Activated CD4-positive, alpha-beta memory T cell treated with anti-CD3 and anti-CD28 coated beads for 36 hours (primary cell): ENCODE measurements around the gene TAS2R50. TPM values are rescaled to one million over a fixed set of nuclear protein-coding genes. Genes with fewer than 3 reads are reported as not detected.
"Not testable (repeated sequence)": the region's sequence is repeated elsewhere in the genome, so short reads cannot be mapped to it uniquely, and the experiment has no call there.

Source experiments
- CTCF ChIA-PET: fragments of 350-600 bp; sonication (Branson Sonifier 250); formaldehyde crosslinking; loops from one replicate; lab custom pipeline; 2021; ENCODE audit warnings: antibody characterized with exemption, inconsistent platforms; lab: Charles Lee
- POLR2A ChIA-PET: fragments of 350-600 bp; sonication (Branson Sonifier 250); formaldehyde crosslinking; loops from one replicate; lab custom pipeline; 2021; ENCODE audit warnings: antibody characterized with exemption; lab: Charles Lee
- DNase-seq: peaks from one replicate; pipeline ENCODE4 v3.0.0-alpha.2; 2020
- H3K27ac Mint-ChIP-seq: one replicate; pipeline ENCODE4 v1.8.0; 2021; ENCODE audit warnings: mixed read lengths
- H3K27me3 Mint-ChIP-seq: one replicate; pipeline ENCODE4 v1.8.0; 2021; ENCODE audit warnings: mixed read lengths
- H3K36me3 Mint-ChIP-seq: one replicate; pipeline ENCODE4 v1.8.0; 2021; ENCODE audit warnings: mixed read lengths
- H3K4me1 Mint-ChIP-seq: one replicate; pipeline ENCODE4 v1.8.0; 2021; ENCODE audit warnings: low read depth, mixed read lengths
- H3K4me3 Mint-ChIP-seq: one replicate; pipeline ENCODE4 v1.8.0; 2021; ENCODE audit warnings: mild to moderate bottlenecking, mixed read lengths
- H3K9me3 Mint-ChIP-seq: one replicate; pipeline ENCODE4 v1.8.0; 2021; ENCODE audit warnings: mixed read lengths
- intact Hi-C: fragments of 100-400 bp; cut with micrococcal nuclease; formaldehyde crosslinking; loops from one replicate; pipeline ENCODE4 v1.15.1; 2023
- total RNA-seq, 2 experiments: library from RNA; stranded (reverse); gene quantifications; one replicate each; pipeline ENCODE4 v1.2.3, GENCODE V29; 2021

The TAS2R50 gene
- total RNA-seq: not detected

- no peak for DNase-seq
- H3K9me3 Mint-ChIP-seq: peaks cover 10% of the 10 kb centered on the region
- H3K27ac Mint-ChIP-seq: no peak within 1 kb of the TSS
- ChIA-PET POLR2A (no interaction called here), CTCF (interaction anchor here (0.6 kb wide), 1 partner anchor 137 kb away, joined by 3 read pairs; no protein-coding TSS in a partner anchor)
- no peak within 1 kb of the TSS for H3K4me3 Mint-ChIP-seq
- peaks cover 2% of the 10 kb centered on the region for H3K27me3 Mint-ChIP-seq
- H3K36me3 Mint-ChIP-seq: peaks cover 11% of the 10 kb centered on the region
- peaks cover 21% of the 10 kb centered on the region for H3K4me1 Mint-ChIP-seq
- intact Hi-C loops: no loop called here
Observed at GRCh38 chr12:10986812-10987211, at the start of gene TAS2R50. TSS of gene TAS2R50 (minus strand) at chr12:10986912. CDS start at chr12:10986860, 52 bp downstream.

GRCh38 chr12:11033959-11034358 lies 47.2 kb upstream of the TAS2R50 start:
- DNase-seq, CTCF ChIA-PET, POLR2A ChIA-PET, H3K9me3 Mint-ChIP-seq, H3K27ac Mint-ChIP-seq, intact Hi-C loops, H3K4me3 Mint-ChIP-seq, H3K27me3 Mint-ChIP-seq, H3K4me1 Mint-ChIP-seq: not testable (repeated sequence)
- peaks cover 21% of the 10 kb centered on the region for H3K36me3 Mint-ChIP-seq

- Mint-ChIP-seq H3K4me3 (no peak within 1 kb of the TSS), H3K36me3 (peaks cover 21% of the 10 kb centered on the region), H3K27me3 (no peaks in the 10 kb centered on the region), H3K27ac (no peak within 1 kb of the TSS), H3K4me1 (no peaks in the 10 kb centered on the region), H3K9me3 (no peaks in the 10 kb centered on the region)
- intact Hi-C loops: no loop called here
- DNase-seq: no peak
- POLR2A ChIA-PET: no interaction called here
- CTCF ChIA-PET: no interaction called here
Observed at GRCh38 chr12:11031307-11031706, 44.6 kb upstream of the TAS2R50 start, which contains the start of gene TAS2R31. TSS of gene TAS2R31 (minus strand) at chr12:11031407. CDS start at chr12:11031335, 72 bp downstream.

- Mint-ChIP-seq H3K9me3 (peaks cover 10% of the 10 kb centered on the region), H3K4me1 (peaks cover 2% of the 10 kb centered on the region), H3K27ac (no peak overlapping the region), H3K36me3 (peaks cover 25% of the 10 kb centered on the region), H3K4me3 (no peak overlapping the region), H3K27me3 (no peaks in the 10 kb centered on the region)
- no peak for DNase-seq
- ChIA-PET CTCF (no interaction called here), POLR2A (no interaction called here)
- intact Hi-C loops: no loop called here
Observed at GRCh38 chr12:11026118-11026517, 39.4 kb upstream of the TAS2R50 start.

- CTCF ChIA-PET: no interaction called here
- H3K36me3 Mint-ChIP-seq: peaks cover 16% of the 10 kb centered on the region
- H3K4me1 Mint-ChIP-seq: peaks cover 2% of the 10 kb centered on the region
- peaks cover 10% of the 10 kb centered on the region for H3K9me3 Mint-ChIP-seq
- POLR2A ChIA-PET: no interaction called here
- no peaks in the 10 kb centered on the region for H3K27me3 Mint-ChIP-seq
- intact Hi-C loops: no loop called here
- H3K27ac Mint-ChIP-seq: no peak overlapping the region
- DNase-seq: no peak
- no peak overlapping the region for H3K4me3 Mint-ChIP-seq
Observed at GRCh38 chr12:11023387-11023786, 36.7 kb upstream of the TAS2R50 start.

GRCh38 chr12:11022520-11022919 lies 35.8 kb upstream of the TAS2R50 start, which contains the start of gene TAS2R19:
TSS of gene TAS2R19 (minus strand) at chr12:11022620. CDS start at chr12:11022571, 49 bp downstream.
- Mint-ChIP-seq H3K9me3 (peaks cover 10% of the 10 kb centered on the region), H3K36me3 (peaks cover 17% of the 10 kb centered on the region), H3K4me1 (peaks cover 2% of the 10 kb centered on the region), H3K27ac (no peak within 1 kb of the TSS), H3K4me3 (no peak within 1 kb of the TSS), H3K27me3 (no peaks in the 10 kb centered on the region)
- intact Hi-C loops: no loop called here
- no peak for DNase-seq
- CTCF ChIA-PET: no interaction called here
- POLR2A ChIA-PET: no interaction called here

GRCh38 chr12:11016937-11017336 lies 30.2 kb upstream of the TAS2R50 start:
- ChIA-PET CTCF (no interaction called here), POLR2A (no interaction called here)
- H3K4me3 Mint-ChIP-seq: no peak overlapping the region
- DNase-seq: no peak
- H3K27me3 Mint-ChIP-seq: no peaks in the 10 kb centered on the region
- intact Hi-C loops: no loop called here
- H3K9me3 Mint-ChIP-seq: no peaks in the 10 kb centered on the region
- no peak overlapping the region for H3K27ac Mint-ChIP-seq
- peaks cover 8% of the 10 kb centered on the region for H3K36me3 Mint-ChIP-seq
- peaks cover 2% of the 10 kb centered on the region for H3K4me1 Mint-ChIP-seq

GRCh38 chr12:11015775-11016430 lies 29.2 kb upstream of the TAS2R50 start:
- intact Hi-C loops: loop anchor here (2.0 kb wide), 1 partner anchor 53 kb away; no protein-coding TSS in a partner anchor
- peaks cover 6% of the 10 kb centered on the region for H3K36me3 Mint-ChIP-seq
- H3K27ac Mint-ChIP-seq: no peak overlapping the region
- no peaks in the 10 kb centered on the region for H3K4me1 Mint-ChIP-seq
- ChIA-PET POLR2A (no interaction called here), CTCF (no interaction called here)
- H3K4me3 Mint-ChIP-seq: no peak overlapping the region
- no peak for DNase-seq
- no peaks in the 10 kb centered on the region for H3K27me3 Mint-ChIP-seq
- no peaks in the 10 kb centered on the region for H3K9me3 Mint-ChIP-seq

GRCh38 chr12:11014234-11014633 lies 27.5 kb upstream of the TAS2R50 start:
- POLR2A ChIA-PET: no interaction called here
- DNase-seq: no peak
- peaks cover 8% of the 10 kb centered on the region for H3K36me3 Mint-ChIP-seq
- H3K4me1 Mint-ChIP-seq: no peaks in the 10 kb centered on the region
- CTCF ChIA-PET: no interaction called here
- H3K27me3 Mint-ChIP-seq: no peaks in the 10 kb centered on the region
- no peaks in the 10 kb centered on the region for H3K9me3 Mint-ChIP-seq
- no peak overlapping the region for H3K27ac Mint-ChIP-seq
- no peak overlapping the region for H3K4me3 Mint-ChIP-seq
- intact Hi-C loops: loop anchor here (2.0 kb wide), 1 partner anchor 55 kb away; no protein-coding TSS in a partner anchor

- intact Hi-C loops: no loop called here
- Mint-ChIP-seq H3K4me1 (no peaks in the 10 kb centered on the region), H3K36me3 (peaks cover 5% of the 10 kb centered on the region), H3K4me3 (no peak overlapping the region), H3K27me3 (no peaks in the 10 kb centered on the region), H3K27ac (no peak overlapping the region), H3K9me3 (no peaks in the 10 kb centered on the region)
- POLR2A ChIA-PET: no interaction called here
- DNase-seq: no peak
- CTCF ChIA-PET: no interaction called here
Observed at GRCh38 chr12:11007608-11008007, 20.9 kb upstream of the TAS2R50 start.

GRCh38 chr12:10998204-10998603 lies 11.5 kb upstream of the TAS2R50 start, which contains the start of gene TAS2R20:
TSS of gene TAS2R20 (minus strand) at chr12:10998304. CDS start at chr12:10997875, 429 bp downstream.
- ChIA-PET POLR2A (no interaction called here), CTCF (no interaction called here)
- Mint-ChIP-seq H3K9me3 (no peaks in the 10 kb centered on the region), H3K36me3 (peaks cover 16% of the 10 kb centered on the region), H3K27me3 (no peaks in the 10 kb centered on the region), H3K27ac (no peak within 1 kb of the TSS), H3K4me3 (no peak within 1 kb of the TSS), H3K4me1 (no peaks in the 10 kb centered on the region)
- no peak for DNase-seq
- intact Hi-C loops: no loop called here

- H3K4me3 Mint-ChIP-seq: no peak overlapping the region
- POLR2A ChIA-PET: no interaction called here
- H3K36me3 Mint-ChIP-seq: peaks cover 26% of the 10 kb centered on the region
- CTCF ChIA-PET: no interaction called here
- no peak overlapping the region for H3K27ac Mint-ChIP-seq
- no peaks in the 10 kb centered on the region for H3K27me3 Mint-ChIP-seq
- H3K4me1 Mint-ChIP-seq: no peaks in the 10 kb centered on the region
- intact Hi-C loops: no loop called here
- H3K9me3 Mint-ChIP-seq: peaks cover 10% of the 10 kb centered on the region
- no peak for DNase-seq
Observed at GRCh38 chr12:10994307-10994706, 7.6 kb upstream of the TAS2R50 start.

- ChIA-PET POLR2A (no interaction called here), CTCF (no interaction called here)
- Mint-ChIP-seq H3K9me3 (peaks cover 10% of the 10 kb centered on the region), H3K36me3 (peaks cover 15% of the 10 kb centered on the region), H3K4me1 (peaks cover 3% of the 10 kb centered on the region), H3K27me3 (peaks cover 2% of the 10 kb centered on the region), H3K4me3 (no peak overlapping the region), H3K27ac (no peak overlapping the region)
- no peak for DNase-seq
- intact Hi-C loops: no loop called here
Observed at GRCh38 chr12:10989107-10989506, 2.4 kb upstream of the TAS2R50 start.
